Pancreas (tissue), 10 donors: Measurements from ENCODE around the gene ASCC3. TPM values are rescaled to one million over a fixed set of nuclear protein-coding genes. Genes with fewer than 3 reads are reported as not detected.

ENCODE experiments used
- ATAC-seq, 4 donors: fragments of 200-7000 bp; cut with Tn5 transposase; one replicate each; pipeline versions ENCODE4 v1.8.0 to v1.9.1; 2020; ENCODE audit warnings: mild to moderate bottlenecking in 4 of 4, moderate library complexity in 4 of 4
- DNase-seq, 6 donors: peaks; one replicate each; pipeline ENCODE4 v3.0.0-alpha.2; 2020
- FAIRE-seq: peaks from 2 replicates; lab custom pipeline; 2012; peaks lifted over from hg19 to GRCh38; lab: Jason Lieb, UNC
- H3K27ac ChIP-seq, 4 donors: fragments of 200-600 bp; sonication (generic); 1 replicate in 3 of 4; 2 replicates in 1 of 4; pipeline versions ENCODE4 v1.5.0 to v1.8.0; 2020
- H3K27me3 ChIP-seq, 4 donors: fragments of 200-600 bp; one replicate each; pipeline ENCODE4 v1.8.0; 2021
- H3K36me3 ChIP-seq, 3 donors: fragments of 200-600 bp; sonication (generic) in 1 of 3; one replicate each; pipeline versions ENCODE4 v1.5.0 to v1.8.0; 2020 to 2021
- H3K4me1 ChIP-seq, 3 donors: fragments of 200-600 bp; one replicate each; pipeline ENCODE4 v1.8.0; 2021
- H3K4me3 ChIP-seq, 4 donors: fragments of 200-600 bp; sonication (generic) in 2 of 4; one replicate each; pipeline versions ENCODE4 v1.5.0 to v1.8.0; 2020 to 2021
- H3K9me3 ChIP-seq, 4 donors: fragments of 200-600 bp; one replicate each; pipeline ENCODE4 v1.8.0; 2021
- WGBS, 2 donors: extraction: QIAGEN DNeasy Blood & Tissue Kit; methylation state at CpG; one replicate each; pipeline ENCODE4 v1.1.7; 2013; 5-methylcytosine and 5-hydroxymethylcytosine counted together
- intact Hi-C, 3 donors: fragments of 100-400 bp; cut with DNase I; formaldehyde crosslinking; loops; one replicate each; pipeline versions ENCODE4 v1.11.1 to v1.14.2; 2022
- polyA plus RNA-seq, 2 donors: library from polyadenylated mRNA; stranded (reverse); fragments of 200-250 nt; gene quantifications; one replicate each; pipeline ENCODE4 v1.2.3, GENCODE V29; 2013
- total RNA-seq, 6 donors: library from RNA; stranded (reverse); fragmentation: NEBNext Ultra II Directional in 4 of 6; extraction: Animal tissue kit (Norgen Biotek cat#: 25700) in 4 of 6; gene quantifications; one replicate each; pipeline versions ENCODE4 v1.2.1 to v1.2.4, GENCODE V29; 2021 to 2023
- TF ChIP-seq, protein P1 (sequence below), 4 donors: fragments of 200-600 bp; sonication (generic) in 3 of 4; IDR thresholded peaks; one replicate each; pipeline versions ENCODE4 v1.5.0 to v1.8.0; 2021; ENCODE audit warnings: antibody characterized with exemption in 4 of 4
- donor health status: healthy with polysubstance abuse.
- donor health status: DM: no; HTN: no; CAD: no; lungs with moderate emphysema.
- donor health status: DM: no; HTN: no; CAD: no.
- donor health status: control.
- donor health status: control.
- donor health status: Bipolar disorder and iron deficiency.
- donor health status: DM: yes; HTN: yes; CAD: no.
- donor health status: DM: no; HTN: no; CAD: no.
- donor health status: DM: no; HTN: no; CAD: no.
- donor health status: DM: yes; HTN: yes; CAD: no.

ASCC3 gene
- total and polyA plus RNA-seq, 8 donors, result 4.4 to 20.3 (median 13.4) TPM

GRCh38 chr6:100467129-100468015 lies 413.8 kb downstream of the ASCC3 start:
- WGBS, 2 donors, result 75 to 78% methylated on average over 46 to 49 of the region's 49 CpGs
- no peak for FAIRE-seq
- DNase-seq, result peak in 1 of 6 donors; percentile 56
- Histone ChIP-seq H3K4me3 (no peak overlapping the region), H3K36me3 (no peaks in the 10 kb centered on the region), H3K27me3 (peaks cover 0 to 24% (median 6%) of the 10 kb centered on the region in 4 donors), H3K9me3 (no peaks in the 10 kb centered on the region), H3K4me1 (no peaks in the 10 kb centered on the region), H3K27ac (no peak overlapping the region)
- intact Hi-C loops, result no loop called here
- TF ChIP-seq, protein P1, sequence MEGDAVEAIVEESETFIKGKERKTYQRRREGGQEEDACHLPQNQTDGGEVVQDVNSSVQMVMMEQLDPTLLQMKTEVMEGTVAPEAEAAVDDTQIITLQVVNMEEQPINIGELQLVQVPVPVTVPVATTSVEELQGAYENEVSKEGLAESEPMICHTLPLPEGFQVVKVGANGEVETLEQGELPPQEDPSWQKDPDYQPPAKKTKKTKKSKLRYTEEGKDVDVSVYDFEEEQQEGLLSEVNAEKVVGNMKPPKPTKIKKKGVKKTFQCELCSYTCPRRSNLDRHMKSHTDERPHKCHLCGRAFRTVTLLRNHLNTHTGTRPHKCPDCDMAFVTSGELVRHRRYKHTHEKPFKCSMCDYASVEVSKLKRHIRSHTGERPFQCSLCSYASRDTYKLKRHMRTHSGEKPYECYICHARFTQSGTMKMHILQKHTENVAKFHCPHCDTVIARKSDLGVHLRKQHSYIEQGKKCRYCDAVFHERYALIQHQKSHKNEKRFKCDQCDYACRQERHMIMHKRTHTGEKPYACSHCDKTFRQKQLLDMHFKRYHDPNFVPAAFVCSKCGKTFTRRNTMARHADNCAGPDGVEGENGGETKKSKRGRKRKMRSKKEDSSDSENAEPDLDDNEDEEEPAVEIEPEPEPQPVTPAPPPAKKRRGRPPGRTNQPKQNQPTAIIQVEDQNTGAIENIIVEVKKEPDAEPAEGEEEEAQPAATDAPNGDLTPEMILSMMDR (IDR thresholded peaks at IDR 0.05), result no peak
- ATAC-seq, result no peak

DNA sequence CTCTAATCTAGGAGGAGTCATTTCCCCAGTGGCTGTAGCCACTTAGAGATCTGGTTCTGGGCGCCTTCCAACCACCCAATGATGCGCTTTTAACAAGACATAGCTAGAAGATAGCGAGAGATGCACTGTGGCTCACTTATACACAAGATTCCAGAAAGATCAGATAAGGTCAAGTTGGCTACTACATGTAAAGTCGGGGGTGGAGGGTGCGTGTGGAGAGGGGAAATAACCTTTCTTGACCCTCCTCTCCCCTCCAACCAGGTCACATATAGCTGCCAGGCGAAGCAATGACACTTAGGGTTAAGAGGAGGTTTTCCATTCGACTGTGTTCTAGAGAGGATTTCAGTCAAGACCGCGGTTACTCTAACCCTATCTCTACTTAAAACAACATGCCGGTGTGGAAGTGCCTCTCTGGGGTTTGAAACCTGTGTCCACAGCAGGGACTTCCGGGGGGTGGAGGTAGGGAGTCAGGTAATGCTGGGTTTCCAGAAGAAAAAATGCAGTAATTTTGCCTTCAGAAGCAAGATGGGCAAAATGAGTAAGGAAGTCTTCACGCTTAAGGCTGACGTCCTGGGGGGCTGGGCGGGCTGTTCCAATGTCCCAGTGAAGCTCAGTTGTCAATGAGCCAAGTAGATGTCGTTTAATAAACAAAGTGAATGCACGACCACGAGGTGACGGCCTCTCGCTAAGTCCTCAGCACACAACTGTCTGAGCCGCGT lies 414.6 kb downstream of the ASCC3 start:
- intact Hi-C loops, result no loop called here
- 56 to 59% methylated on average over 21 of the region's 21 CpGs for WGBS, 2 donors
- DNase-seq, result no peak
- Histone ChIP-seq H3K36me3 (no peaks in the 10 kb centered on the region), H3K4me3 (peak overlapping the region in 1 of 4 donors; percentile 44), H3K9me3 (no peaks in the 10 kb centered on the region), H3K4me1 (no peaks in the 10 kb centered on the region), H3K27ac (peak overlapping the region in 2 of 4 donors; percentile 80 to 94), H3K27me3 (peaks cover 0 to 30% (median 6%) of the 10 kb centered on the region in 4 donors)
- FAIRE-seq, result no peak
- TF ChIP-seq, protein P1 (IDR thresholded peaks at IDR 0.05), result no peak
- no peak for ATAC-seq

DNA sequence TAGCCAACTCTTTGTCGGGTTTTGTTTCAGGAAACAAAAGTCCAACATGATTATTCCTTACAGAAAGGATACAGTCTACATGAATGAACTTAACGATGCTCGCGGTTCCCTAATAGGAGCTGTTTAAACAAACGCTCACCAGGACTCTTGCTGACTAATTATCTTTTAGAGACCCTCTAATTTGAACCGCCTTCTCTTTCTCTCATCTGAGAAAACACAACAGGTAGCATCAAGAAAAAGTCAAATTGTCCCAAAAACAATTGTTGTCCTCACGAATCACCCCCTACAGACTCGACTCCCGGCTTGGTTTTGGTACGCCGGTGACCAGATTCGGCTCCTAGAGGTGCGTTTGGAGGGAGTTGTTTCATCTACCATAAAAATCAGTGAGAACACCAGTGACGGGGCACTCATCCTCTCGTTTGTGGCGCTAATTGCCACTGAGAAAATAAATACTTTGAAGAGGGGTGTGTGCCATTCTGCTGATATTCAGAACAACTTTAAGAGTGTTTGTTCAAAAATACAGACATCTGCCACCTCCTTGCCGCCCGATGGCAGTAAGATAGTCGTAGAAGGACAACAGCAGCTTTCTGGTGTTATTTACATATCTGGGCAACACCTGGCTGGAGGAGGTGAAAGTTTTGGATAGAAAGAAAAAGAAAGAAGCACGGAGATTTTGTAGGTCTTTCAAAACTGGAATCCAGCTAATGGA lies 415.3 kb downstream of the ASCC3 start:
- TF ChIP-seq, protein P1 (IDR thresholded peaks at IDR 0.05), result no peak
- H3K4me1 ChIP-seq, result no peaks in the 10 kb centered on the region
- peak overlapping the region; percentile 54 to 94 (median 83) for H3K27ac ChIP-seq
- intact Hi-C loops, result no loop called here
- no peaks in the 10 kb centered on the region for H3K36me3 ChIP-seq
- FAIRE-seq, result no peak
- DNase-seq, result no peak
- peaks cover 0 to 34% (median 7%) of the 10 kb centered on the region in 4 donors for H3K27me3 ChIP-seq
- H3K4me3 ChIP-seq, result peak overlapping the region in 3 of 4 donors; percentile 26 to 53 (median 44)
- WGBS, 2 donors, result 44 to 48% methylated on average over 20 of the region's 20 CpGs
- no peaks in the 10 kb centered on the region for H3K9me3 ChIP-seq
- no peak for ATAC-seq

DNA sequence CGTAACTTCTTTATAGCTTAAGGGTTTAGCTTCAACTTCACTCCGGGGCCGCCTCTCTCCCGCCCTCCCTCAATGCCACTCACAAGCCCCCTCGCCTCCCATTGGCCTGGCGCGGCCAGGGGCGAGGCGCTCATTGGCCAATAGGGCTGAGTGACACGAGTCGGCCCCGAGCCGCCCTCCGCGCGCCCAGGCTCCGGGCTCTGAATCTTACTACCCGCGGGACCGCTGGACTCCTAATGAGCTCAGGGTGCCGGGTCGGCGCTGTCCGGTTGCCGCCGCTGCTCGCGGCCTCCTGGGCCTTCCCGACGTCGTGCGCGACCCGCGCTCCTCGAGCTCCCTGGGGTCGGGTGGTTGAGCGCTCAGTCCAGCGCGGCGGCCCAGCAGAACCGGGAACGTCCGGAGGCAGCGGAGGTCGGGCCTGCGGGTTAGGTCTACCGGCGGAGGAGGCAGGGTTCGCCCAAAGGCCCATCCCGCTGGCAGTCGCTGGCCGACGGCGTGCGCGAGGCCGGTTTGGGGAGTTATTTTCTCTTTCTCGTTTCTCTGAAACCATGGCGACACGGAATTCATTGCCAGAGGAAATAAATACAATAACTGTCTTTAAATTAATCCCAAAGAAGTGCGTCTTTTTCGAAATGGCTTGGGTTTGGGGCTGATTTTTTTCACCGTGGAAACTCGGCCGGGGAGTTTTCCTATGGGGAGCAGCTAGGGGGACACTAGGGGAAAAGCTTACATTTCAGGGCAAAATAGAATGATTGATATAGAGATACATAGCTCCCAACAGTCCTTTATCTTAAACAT lies 416.0 kb downstream of the ASCC3 start, which contains the start of gene SIM1:
TSS of gene SIM1 (minus strand) at position 19 of the 798 bp plus-strand sequence. CDS start 1,453 bp downstream, outside the sequence.
- WGBS, 2 donors, result 4 to 6% methylated on average over 66 of the region's 66 CpGs
- Histone ChIP-seq H3K27ac (peak within 1 kb of the TSS; percentile 57 to 94 (median 83)), H3K9me3 (no peaks in the 10 kb centered on the region), H3K27me3 (peaks cover 0 to 40% (median 9%) of the 10 kb centered on the region in 4 donors), H3K4me1 (no peaks in the 10 kb centered on the region), H3K36me3 (no peaks in the 10 kb centered on the region), H3K4me3 (peak within 1 kb of the TSS; percentile 5 to 53 (median 35))
- TF ChIP-seq, protein P1 (IDR thresholded peaks at IDR 0.05), result no peak
- peak; percentile 85 to 92 (median 87) for DNase-seq
- ATAC-seq, result peak; percentile 96 to 97 (median 96)
- FAIRE-seq, result no peak
- intact Hi-C loops, result no loop called here
